ENCODE data around the gene GLOD4.
"Not testable (repeated sequence)": the region's sequence is repeated elsewhere in the genome, so short reads cannot be mapped to it uniquely, and the experiment has no call there.

Gene GLOD4

DNA sequence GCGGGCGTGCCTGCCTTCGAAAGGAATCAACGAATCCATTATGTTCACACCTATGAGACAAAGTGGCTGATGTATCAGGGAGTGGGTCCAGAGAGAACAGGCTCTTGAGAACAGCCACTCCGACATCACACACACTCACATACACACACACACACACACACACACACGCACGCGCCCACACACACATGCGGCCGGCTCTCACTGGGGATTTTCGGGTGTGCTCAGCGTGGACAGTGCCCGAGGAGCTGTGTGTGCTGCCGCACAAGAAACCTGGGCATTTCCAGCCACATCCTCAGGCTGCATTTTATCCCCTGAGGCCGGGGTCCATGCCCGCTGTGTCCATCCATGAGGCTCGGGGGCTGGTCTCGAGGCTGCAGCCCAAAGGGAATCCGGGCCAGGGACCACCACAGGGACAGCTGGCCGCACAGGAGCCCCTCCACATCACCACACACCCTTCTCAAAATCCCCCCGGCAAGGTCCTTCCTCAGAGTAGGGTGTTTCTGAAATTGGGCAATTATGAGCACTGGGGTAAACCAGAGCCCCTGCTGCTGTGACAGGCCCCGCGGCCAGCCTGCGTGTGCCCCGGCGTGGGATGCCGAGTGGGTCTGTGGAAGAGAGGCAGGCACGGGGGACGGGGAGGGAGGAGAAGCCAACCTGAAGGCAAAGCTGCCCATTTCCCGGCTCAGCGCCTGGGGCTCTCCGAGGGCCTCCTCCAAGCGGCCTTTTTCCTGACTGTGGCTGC lies 24.9 kb upstream of the GLOD4 start:
- DNase-seq (ENCODE audit: low read depth in 1 of 2, low spot score in 1 of 2): no peak
- H3K4me3 ChIP-seq (replicated peaks; ENCODE audit: insufficient read depth, low read length): no peak overlapping the region
- H3K27ac ChIP-seq (replicated peaks): no peak overlapping the region
- TF ChIP-seq SPI1 (IDR thresholded peaks at IDR 0.05; ENCODE audit: borderline replicate concordance, low read depth) (no peak), GABPA (IDR thresholded peaks at IDR 0.05; ENCODE audit: low read depth) (no peak), POLR2AphosphoS5 (IDR thresholded peaks at IDR 0.05; ENCODE audit: low read depth) (no peak)
- TF ChIP-seq, protein P1, sequence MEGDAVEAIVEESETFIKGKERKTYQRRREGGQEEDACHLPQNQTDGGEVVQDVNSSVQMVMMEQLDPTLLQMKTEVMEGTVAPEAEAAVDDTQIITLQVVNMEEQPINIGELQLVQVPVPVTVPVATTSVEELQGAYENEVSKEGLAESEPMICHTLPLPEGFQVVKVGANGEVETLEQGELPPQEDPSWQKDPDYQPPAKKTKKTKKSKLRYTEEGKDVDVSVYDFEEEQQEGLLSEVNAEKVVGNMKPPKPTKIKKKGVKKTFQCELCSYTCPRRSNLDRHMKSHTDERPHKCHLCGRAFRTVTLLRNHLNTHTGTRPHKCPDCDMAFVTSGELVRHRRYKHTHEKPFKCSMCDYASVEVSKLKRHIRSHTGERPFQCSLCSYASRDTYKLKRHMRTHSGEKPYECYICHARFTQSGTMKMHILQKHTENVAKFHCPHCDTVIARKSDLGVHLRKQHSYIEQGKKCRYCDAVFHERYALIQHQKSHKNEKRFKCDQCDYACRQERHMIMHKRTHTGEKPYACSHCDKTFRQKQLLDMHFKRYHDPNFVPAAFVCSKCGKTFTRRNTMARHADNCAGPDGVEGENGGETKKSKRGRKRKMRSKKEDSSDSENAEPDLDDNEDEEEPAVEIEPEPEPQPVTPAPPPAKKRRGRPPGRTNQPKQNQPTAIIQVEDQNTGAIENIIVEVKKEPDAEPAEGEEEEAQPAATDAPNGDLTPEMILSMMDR (IDR thresholded peaks at IDR 0.05; ENCODE audit: insufficient read depth, low read length): no peak
- TF ChIP-seq, protein P2, sequence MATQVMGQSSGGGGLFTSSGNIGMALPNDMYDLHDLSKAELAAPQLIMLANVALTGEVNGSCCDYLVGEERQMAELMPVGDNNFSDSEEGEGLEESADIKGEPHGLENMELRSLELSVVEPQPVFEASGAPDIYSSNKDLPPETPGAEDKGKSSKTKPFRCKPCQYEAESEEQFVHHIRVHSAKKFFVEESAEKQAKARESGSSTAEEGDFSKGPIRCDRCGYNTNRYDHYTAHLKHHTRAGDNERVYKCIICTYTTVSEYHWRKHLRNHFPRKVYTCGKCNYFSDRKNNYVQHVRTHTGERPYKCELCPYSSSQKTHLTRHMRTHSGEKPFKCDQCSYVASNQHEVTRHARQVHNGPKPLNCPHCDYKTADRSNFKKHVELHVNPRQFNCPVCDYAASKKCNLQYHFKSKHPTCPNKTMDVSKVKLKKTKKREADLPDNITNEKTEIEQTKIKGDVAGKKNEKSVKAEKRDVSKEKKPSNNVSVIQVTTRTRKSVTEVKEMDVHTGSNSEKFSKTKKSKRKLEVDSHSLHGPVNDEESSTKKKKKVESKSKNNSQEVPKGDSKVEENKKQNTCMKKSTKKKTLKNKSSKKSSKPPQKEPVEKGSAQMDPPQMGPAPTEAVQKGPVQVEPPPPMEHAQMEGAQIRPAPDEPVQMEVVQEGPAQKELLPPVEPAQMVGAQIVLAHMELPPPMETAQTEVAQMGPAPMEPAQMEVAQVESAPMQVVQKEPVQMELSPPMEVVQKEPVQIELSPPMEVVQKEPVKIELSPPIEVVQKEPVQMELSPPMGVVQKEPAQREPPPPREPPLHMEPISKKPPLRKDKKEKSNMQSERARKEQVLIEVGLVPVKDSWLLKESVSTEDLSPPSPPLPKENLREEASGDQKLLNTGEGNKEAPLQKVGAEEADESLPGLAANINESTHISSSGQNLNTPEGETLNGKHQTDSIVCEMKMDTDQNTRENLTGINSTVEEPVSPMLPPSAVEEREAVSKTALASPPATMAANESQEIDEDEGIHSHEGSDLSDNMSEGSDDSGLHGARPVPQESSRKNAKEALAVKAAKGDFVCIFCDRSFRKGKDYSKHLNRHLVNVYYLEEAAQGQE (IDR thresholded peaks at IDR 0.05; ENCODE audit: insufficient replicate concordance, low read depth): no peak
- no peaks in the 10 kb centered on the region for H3K27me3 ChIP-seq (ENCODE audit: insufficient read depth, poor library complexity, severe bottlenecking)

DNA sequence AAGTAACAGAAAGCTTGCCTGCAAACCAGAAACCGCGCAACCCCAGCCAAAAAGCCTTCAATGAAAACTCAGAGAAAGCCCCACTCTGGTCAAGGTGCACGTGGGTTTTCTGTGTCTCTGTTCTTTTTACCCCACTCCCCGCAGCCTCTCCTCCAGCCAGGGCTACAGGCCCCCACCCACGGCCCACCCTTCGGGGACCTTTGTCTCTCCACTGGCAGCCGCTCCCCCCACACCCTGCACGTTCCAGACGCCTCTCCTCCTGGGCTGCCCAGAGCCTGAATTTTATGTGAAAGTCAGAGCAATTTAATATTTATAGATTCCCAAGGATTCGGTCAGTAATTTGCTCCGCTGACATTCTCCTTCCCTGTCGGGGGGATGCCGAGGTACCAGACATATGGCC lies 24.3 kb upstream of the GLOD4 start:
- no peak overlapping the region for H3K4me3 ChIP-seq (replicated peaks; ENCODE audit: insufficient read depth, low read length)
- H3K27ac ChIP-seq (replicated peaks): no peak overlapping the region
- no peaks in the 10 kb centered on the region for H3K27me3 ChIP-seq (ENCODE audit: insufficient read depth, poor library complexity, severe bottlenecking)
- TF ChIP-seq SPI1 (IDR thresholded peaks at IDR 0.05; ENCODE audit: borderline replicate concordance, low read depth): no peak
- TF ChIP-seq, protein P2 (IDR thresholded peaks at IDR 0.05; ENCODE audit: insufficient replicate concordance, low read depth): no peak
- TF ChIP-seq, protein P1 (IDR thresholded peaks at IDR 0.05; ENCODE audit: insufficient read depth, low read length): no peak
- no peak for TF ChIP-seq GABPA (IDR thresholded peaks at IDR 0.05; ENCODE audit: low read depth)
- DNase-seq (ENCODE audit: low read depth in 1 of 2, low spot score in 1 of 2): no peak

DNA sequence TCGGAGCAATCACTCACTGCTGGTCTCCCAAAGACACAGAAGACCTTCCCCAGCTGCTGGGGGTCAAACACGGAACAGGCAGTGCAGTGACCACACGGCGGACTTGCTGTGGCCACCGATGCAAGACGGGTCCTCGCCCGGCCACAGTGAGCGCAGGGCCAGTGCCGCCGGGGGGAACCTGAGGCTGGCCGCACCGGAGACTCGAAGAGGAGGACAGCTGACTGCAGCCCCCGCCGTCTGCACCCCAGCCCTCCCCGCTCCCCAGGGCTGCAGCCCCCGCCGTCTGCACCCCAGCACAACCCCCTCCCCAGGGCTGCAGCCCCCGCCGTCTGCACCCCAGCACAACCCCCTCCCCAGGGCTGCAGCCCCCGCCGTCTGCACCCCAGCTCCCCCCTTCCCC lies 23.8 kb upstream of the GLOD4 start:
- H3K27ac ChIP-seq (replicated peaks); DNase-seq (ENCODE audit: low read depth in 1 of 2, low spot score in 1 of 2); H3K27me3 ChIP-seq (ENCODE audit: insufficient read depth, poor library complexity, severe bottlenecking); H3K4me3 ChIP-seq (replicated peaks; ENCODE audit: insufficient read depth, low read length): not testable (repeated sequence)

DNA sequence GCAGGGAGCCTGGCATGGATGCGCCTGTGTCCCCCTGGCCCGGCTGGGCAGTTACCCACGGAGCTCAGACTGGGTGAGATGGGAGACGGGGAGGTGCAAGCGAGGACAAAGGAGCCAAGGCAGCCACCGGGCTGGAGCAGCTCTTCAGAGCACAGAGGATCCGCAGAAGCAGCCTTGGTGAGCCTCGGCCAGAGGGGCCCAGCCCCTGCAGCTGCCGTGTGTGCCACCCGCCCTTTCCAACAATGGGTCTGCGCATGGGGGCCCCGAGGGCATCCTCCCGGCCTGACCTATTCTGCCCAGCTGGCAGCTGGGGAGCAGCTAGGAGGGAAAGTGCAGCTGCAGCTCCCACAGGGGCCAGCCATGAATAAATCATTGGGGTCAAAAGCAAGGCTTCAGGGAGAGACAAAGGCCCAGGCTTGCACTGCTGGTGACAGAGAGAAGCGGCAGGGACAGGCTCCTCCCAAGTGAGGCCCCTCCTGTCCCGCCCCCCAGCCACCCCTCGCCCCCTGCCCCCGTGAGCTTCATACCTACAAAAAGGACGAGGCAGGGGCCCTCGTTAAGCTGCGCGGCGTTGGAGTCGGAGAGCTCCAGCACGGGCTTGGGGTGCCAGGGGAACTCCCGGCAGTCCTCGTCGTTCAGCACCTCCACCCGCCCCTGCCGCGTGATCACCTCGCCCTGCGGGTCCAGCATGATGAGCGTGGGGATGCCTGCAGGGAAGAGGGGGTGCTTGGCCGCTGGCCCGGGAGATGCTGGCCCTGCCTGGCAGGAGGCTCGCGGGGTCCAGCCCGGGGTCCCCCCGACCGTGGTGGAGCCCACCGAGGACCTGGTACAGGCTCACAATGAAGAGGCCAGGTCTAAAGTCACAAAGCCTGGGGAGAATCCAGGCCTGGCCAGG lies 22.7 kb upstream of the GLOD4 start:
- DNase-seq (ENCODE audit: low read depth in 1 of 2, low spot score in 1 of 2): no peak
- H3K4me3 ChIP-seq (replicated peaks; ENCODE audit: insufficient read depth, low read length): no peak overlapping the region
- TF ChIP-seq SPI1 (IDR thresholded peaks at IDR 0.05; ENCODE audit: borderline replicate concordance, low read depth): no peak
- no peaks in the 10 kb centered on the region for H3K27me3 ChIP-seq (ENCODE audit: insufficient read depth, poor library complexity, severe bottlenecking)
- H3K27ac ChIP-seq (replicated peaks): no peak overlapping the region
